Measurements from ENCODE around the gene CDC27.
"Not testable (repeated sequence)": the region's sequence is repeated elsewhere in the genome, so short reads cannot be mapped to it uniquely, and the experiment has no call there.

GRCh38 chr17:47105246-47105645 is 83.8 kb downstream of the CDC27 start:
- not testable (repeated sequence) for TF ChIP-seq CTCF, POLR2A (IDR thresholded peaks at IDR 0.05)

Measured in lower leg skin (tissue), 3 donors.